Prostate gland (tissue), 2 donors: ENCODE data around the gene OSBP2. TPM values are rescaled to one million over a fixed set of nuclear protein-coding genes. Genes with fewer than 3 reads are reported as not detected.

Experiments used
- DNase-seq: peaks from one replicate; pipeline ENCODE4 v3.0.0-alpha.2; 2019; ENCODE audit warnings: low spot score
- H3K27ac ChIP-seq, 2 donors: fragments of 200-600 bp; sonication (generic); 2 replicates each; pipeline ENCODE4 v1.5.1; 2017 to 2019
- H3K27me3 ChIP-seq: fragments of 200-600 bp; sonication (generic); replicated peaks from 2 replicates; pipeline ENCODE4 v1.5.1; 2019; ENCODE audit not compliant: insufficient read depth
- H3K36me3 ChIP-seq, 2 donors: fragments of 200-600 bp; sonication (generic); 1 replicate in 1 of 2; 2 replicates in 1 of 2; pipeline versions ENCODE4 v1.5.1 to v1.8.1; 2017 to 2019
- H3K4me1 ChIP-seq: fragments of 200-600 bp; sonication (generic); replicated peaks from 2 replicates; pipeline ENCODE4 v1.5.1; 2019
- H3K4me3 ChIP-seq, 2 donors: fragments of 200-600 bp; sonication (generic); 2 replicates each; pipeline ENCODE4 v1.5.1; 2017 to 2019
- H3K9me3 ChIP-seq: fragments of 200-600 bp; sonication (generic); 2 replicates; pipeline ENCODE4 v1.5.1; 2017
- CTCF ChIP-seq, 4 experiments: fragments of 200-600 bp in 2 of 4; fragments of 450-650 bp in 2 of 4; sonication (generic) in 2 of 4; IDR thresholded peaks; 1 replicate in 3 of 4; 2 replicates in 1 of 4; pipeline ENCODE4 v1.5.1; 2016 to 2019; ENCODE audit warnings: antibody characterized with exemption in 4 of 4, mild to moderate bottlenecking in 2 of 4, moderate library complexity in 2 of 4
- POLR2A ChIP-seq: fragments of 450-650 bp; IDR thresholded peaks from one replicate; pipeline ENCODE4 v1.6.1; 2016; ENCODE audit warnings: antibody characterized with exemption, mild to moderate bottlenecking
- POLR2AphosphoS5 ChIP-seq: sonication (generic); formaldehyde crosslinking; IDR thresholded peaks from one replicate; pipeline ENCODE4 v1.6.1; 2017; ENCODE audit warnings: antibody characterized with exemption
- WGBS: methylation state at CpG from one replicate; pipeline ENCODE4 v1.1.5; 2018; 5-methylcytosine and 5-hydroxymethylcytosine counted together
- intact Hi-C: fragments of 100-400 bp; cut with DNase I; formaldehyde crosslinking; loops from one replicate; pipeline ENCODE4 v1.14.2; 2022
- total RNA-seq, 2 donors: library from RNA; depleted of rRNA; stranded (reverse); fragments of >200 nt; gene quantifications; one replicate each; pipeline ENCODE4 v1.1.0, GENCODE V29; 2016

OSBP2 gene
- total RNA-seq, 2 donors from 2014 or later: 4.5 to 16.2 TPM

GRCh38 chr22:30880847-30881246 is 186.2 kb downstream of the OSBP2 start:
- no peak overlapping the region for H3K4me3 ChIP-seq
- no peaks in the 10 kb centered on the region for H3K4me1 ChIP-seq
- TF ChIP-seq POLR2A: no peak
- no peak for TF ChIP-seq POLR2AphosphoS5
- TF ChIP-seq CTCF (IDR thresholded peaks at IDR 0.05): no peak
- H3K27me3 ChIP-seq: no peaks in the 10 kb centered on the region
- H3K9me3 ChIP-seq: no peaks in the 10 kb centered on the region
- no peak overlapping the region for H3K27ac ChIP-seq
- no peaks in the 10 kb centered on the region for H3K36me3 ChIP-seq
- DNase-seq: no peak
- WGBS: 89% methylated on average over 5 of the region's 5 CpGs
- intact Hi-C loops: no loop called here

GRCh38 chr22:30881361-30882183 is 186.9 kb downstream of the OSBP2 start:
- WGBS: 92% methylated on average over 14 of the region's 14 CpGs
- Histone ChIP-seq H3K4me3 (no peak overlapping the region), H3K9me3 (no peaks in the 10 kb centered on the region), H3K36me3 (no peaks in the 10 kb centered on the region), H3K27ac (no peak overlapping the region), H3K27me3 (no peaks in the 10 kb centered on the region), H3K4me1 (no peaks in the 10 kb centered on the region)
- no peak for DNase-seq
- intact Hi-C loops: no loop called here
- no peak for TF ChIP-seq CTCF (IDR thresholded peaks at IDR 0.05)
- TF ChIP-seq POLR2A: no peak
- no peak for TF ChIP-seq POLR2AphosphoS5

GRCh38 chr22:30882184-30882717 is 187.6 kb downstream of the OSBP2 start:
- H3K4me1 ChIP-seq: no peaks in the 10 kb centered on the region
- DNase-seq: no peak
- no peaks in the 10 kb centered on the region for H3K36me3 ChIP-seq
- H3K27ac ChIP-seq: no peak overlapping the region
- H3K9me3 ChIP-seq: no peaks in the 10 kb centered on the region
- H3K27me3 ChIP-seq: no peaks in the 10 kb centered on the region
- H3K4me3 ChIP-seq: no peak overlapping the region
- WGBS: 70% methylated on average over 6 of the region's 6 CpGs
- intact Hi-C loops: no loop called here
- no peak for TF ChIP-seq CTCF (IDR thresholded peaks at IDR 0.05)

- no peaks in the 10 kb centered on the region for H3K9me3 ChIP-seq
- 91% methylated on average over 4 of the region's 4 CpGs for WGBS
- no peak for DNase-seq
- H3K4me1 ChIP-seq: no peaks in the 10 kb centered on the region
- H3K27ac ChIP-seq: no peak overlapping the region
- H3K36me3 ChIP-seq: no peaks in the 10 kb centered on the region
- TF ChIP-seq CTCF (IDR thresholded peaks at IDR 0.05) (no peak), POLR2AphosphoS5 (no peak), POLR2A (no peak)
- intact Hi-C loops: no loop called here
- no peaks in the 10 kb centered on the region for H3K27me3 ChIP-seq
- H3K4me3 ChIP-seq: no peak overlapping the region
Observed at GRCh38 chr22:30882974-30883533, 188.4 kb downstream of the OSBP2 start.
